Neutrophil (primary cell): ENCODE results near the gene ARHGAP23.

Experiments used
- H3K27ac ChIP-seq: fragments of 200-600 bp; sonication (generic); 2 replicates; pipeline ENCODE4 v1.5.1; 2016; ENCODE audit warnings: mild to moderate bottlenecking, moderate library complexity
- H3K27me3 ChIP-seq: fragments of 200-600 bp; sonication (generic); 2 replicates; pipeline ENCODE4 v1.6.0; 2016; ENCODE audit warnings: mild to moderate bottlenecking
- H3K36me3 ChIP-seq: fragments of 200-600 bp; sonication (generic); 2 replicates; pipeline ENCODE4 v1.5.1; 2017
- H3K4me1 ChIP-seq, 2 experiments: fragments of 200-600 bp in 1 of 2; sonication (generic) in 1 of 2; 1 replicate in 1 of 2; 2 replicates in 1 of 2; pipeline versions ENCODE4 v1.5.1 to v1.6.1; 2013 to 2016; ENCODE audit warnings: low read depth in 1 of 2, low read length in 1 of 2, mild to moderate bottlenecking in 1 of 2, moderate library complexity in 1 of 2; ENCODE audit not compliant: control insufficient read depth in 1 of 2, insufficient read depth in 1 of 2
- H3K4me3 ChIP-seq, 2 experiments: fragments of 200-600 bp in 1 of 2; sonication (generic) in 1 of 2; 1 replicate in 1 of 2; 2 replicates in 1 of 2; pipeline ENCODE4 v1.5.1; 2013 to 2016; ENCODE audit warnings: low read depth in 1 of 2, low read length in 1 of 2, mild to moderate bottlenecking in 1 of 2, moderate library complexity in 1 of 2
- H3K9me3 ChIP-seq: fragments of 200-600 bp; sonication (generic); 2 replicates; pipeline ENCODE4 v1.5.1; 2016
- CTCF ChIP-seq: fragments of 200-600 bp; sonication (generic); IDR thresholded peaks from 2 replicates; pipeline ENCODE4 v1.5.1; 2016; ENCODE audit warnings: antibody characterized with exemption

The ARHGAP23 gene

GRCh38 chr17:38452719-38453118 is 24.5 kb downstream of the ARHGAP23 start:
- TF ChIP-seq CTCF = no peak
- Histone ChIP-seq H3K4me1 (peaks cover 0 to 4% of the 10 kb centered on the region in 2 experiments), H3K27ac (no peak overlapping the region), H3K9me3 (no peaks in the 10 kb centered on the region), H3K36me3 (no peaks in the 10 kb centered on the region), H3K4me3 (no peak overlapping the region), H3K27me3 (peaks cover 50% of the 10 kb centered on the region)

GRCh38 chr17:38453951-38454421 is 25.7 kb downstream of the ARHGAP23 start:
- Histone ChIP-seq H3K4me1 (peaks cover 0 to 4% of the 10 kb centered on the region in 2 experiments), H3K4me3 (no peak overlapping the region), H3K27ac (no peak overlapping the region), H3K36me3 (no peaks in the 10 kb centered on the region), H3K27me3 (peaks cover 50% of the 10 kb centered on the region), H3K9me3 (no peaks in the 10 kb centered on the region)
- no peak for TF ChIP-seq CTCF

GRCh38 chr17:38454532-38454931 is 26.3 kb downstream of the ARHGAP23 start:
- Histone ChIP-seq H3K4me1 (peaks cover 0 to 4% of the 10 kb centered on the region in 2 experiments), H3K9me3 (no peaks in the 10 kb centered on the region), H3K27ac (no peak overlapping the region), H3K4me3 (no peak overlapping the region), H3K27me3 (peaks cover 50% of the 10 kb centered on the region), H3K36me3 (no peaks in the 10 kb centered on the region)
- no peak for TF ChIP-seq CTCF

GRCh38 chr17:38455288-38455915 is 27.1 kb downstream of the ARHGAP23 start:
- no peak for TF ChIP-seq CTCF
- Histone ChIP-seq H3K27me3 (peaks cover 50% of the 10 kb centered on the region), H3K36me3 (no peaks in the 10 kb centered on the region), H3K27ac (no peak overlapping the region), H3K9me3 (no peaks in the 10 kb centered on the region), H3K4me1 (peaks cover 0 to 4% of the 10 kb centered on the region in 2 experiments), H3K4me3 (no peak overlapping the region)

GRCh38 chr17:38456031-38456815 is 28.0 kb downstream of the ARHGAP23 start:
- no peak overlapping the region for H3K4me3 ChIP-seq
- H3K36me3 ChIP-seq = no peaks in the 10 kb centered on the region
- no peak overlapping the region for H3K27ac ChIP-seq
- no peaks in the 10 kb centered on the region for H3K9me3 ChIP-seq
- peaks cover 0 to 4% of the 10 kb centered on the region in 2 experiments for H3K4me1 ChIP-seq
- TF ChIP-seq CTCF = no peak
- peaks cover 42% of the 10 kb centered on the region for H3K27me3 ChIP-seq
